GM12801 (cell line): ENCODE data around the gene NKD1.

ENCODE experiments used
- CTCF ChIP-seq: IDR thresholded peaks from one replicate; pipeline ENCODE4 v1.5.1; 2011; ENCODE audit warnings: control low read depth; ENCODE audit not compliant: insufficient read length; ENCODE audit errors: extremely low read depth

The NKD1 gene

GRCh38 chr16:50684823-50685461 is 136.7 kb downstream of the NKD1 start:
- no peak for TF ChIP-seq CTCF

GRCh38 chr16:50685462-50686063 is 137.4 kb downstream of the NKD1 start:
- no peak for TF ChIP-seq CTCF

- TF ChIP-seq CTCF: no peak
These were observed 139.9 kb downstream of the NKD1 start for GRCh38 chr16:50688083-50688482.

- no peak for TF ChIP-seq CTCF
These were observed 140.7 kb downstream of the NKD1 start for GRCh38 chr16:50688867-50689266.

GRCh38 chr16:50690177-50690576 is 142.0 kb downstream of the NKD1 start:
- TF ChIP-seq CTCF: no peak

- no peak for TF ChIP-seq CTCF
These were observed 144.4 kb downstream of the NKD1 start for GRCh38 chr16:50692644-50692998.

- TF ChIP-seq CTCF: no peak
These were observed 145.0 kb downstream of the NKD1 start, which contains the start of gene NOD2 for GRCh38 chr16:50692999-50693781. Gene NOD2 (plus strand): TSS chr16:50693606. CDS start chr16:50699496, 5,890 bp downstream.
